NCI-H226 (cell line): ENCODE data around the gene TMEM109.

ENCODE experiments used
- DNase-seq: peaks from one replicate; pipeline ENCODE4 v3.0.0-alpha.2; 2015

Gene TMEM109

GRCh38 chr11:60927600-60927999, 13.6 kb downstream of the TMEM109 start:
- DNase-seq: no peak

- DNase-seq: no peak
Observed at GRCh38 chr11:60928563-60929001, 14.6 kb downstream of the TMEM109 start.

DNA sequence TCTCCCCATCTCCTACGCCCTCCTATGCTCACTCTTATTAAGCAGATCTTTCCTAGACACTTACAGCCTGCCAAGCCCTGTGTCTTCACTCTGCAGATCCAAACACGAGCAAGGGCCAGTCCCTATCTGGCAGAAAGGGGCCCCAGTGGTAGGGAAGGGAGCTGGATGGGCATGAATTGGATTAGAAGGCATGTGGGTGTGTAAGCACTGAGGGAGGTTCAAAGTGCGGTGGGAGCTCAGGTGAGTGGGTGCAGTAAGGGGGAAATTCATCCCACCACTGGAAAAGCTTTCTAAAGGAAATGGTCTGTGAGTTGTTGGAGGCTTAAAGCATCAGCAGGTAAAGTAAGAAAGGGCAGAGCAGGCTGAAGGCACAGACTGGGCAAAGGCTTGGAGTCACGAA, 15.8 kb downstream of the TMEM109 start:
- DNase-seq: no peak

DNA sequence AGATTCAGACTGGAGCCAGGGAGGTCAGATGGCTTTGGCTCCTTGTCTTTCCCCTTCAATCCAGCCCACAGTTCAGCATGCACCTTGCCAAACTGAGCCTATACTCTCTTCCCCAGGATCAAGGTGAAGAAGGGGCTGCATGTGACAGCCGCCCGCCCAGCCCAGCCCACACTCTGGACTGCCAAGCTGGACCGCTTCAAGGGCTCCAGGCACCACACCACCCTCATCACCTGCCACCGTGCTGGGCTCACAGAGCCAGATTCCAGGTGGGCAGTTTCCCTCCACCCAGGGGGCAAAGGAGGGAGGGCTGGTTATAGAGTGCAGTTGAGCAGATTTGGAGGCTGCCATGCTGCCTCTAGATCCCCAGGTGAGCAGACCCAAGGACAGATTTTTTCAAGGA, 16.4 kb downstream of the TMEM109 start:
- DNase-seq: no peak

DNA sequence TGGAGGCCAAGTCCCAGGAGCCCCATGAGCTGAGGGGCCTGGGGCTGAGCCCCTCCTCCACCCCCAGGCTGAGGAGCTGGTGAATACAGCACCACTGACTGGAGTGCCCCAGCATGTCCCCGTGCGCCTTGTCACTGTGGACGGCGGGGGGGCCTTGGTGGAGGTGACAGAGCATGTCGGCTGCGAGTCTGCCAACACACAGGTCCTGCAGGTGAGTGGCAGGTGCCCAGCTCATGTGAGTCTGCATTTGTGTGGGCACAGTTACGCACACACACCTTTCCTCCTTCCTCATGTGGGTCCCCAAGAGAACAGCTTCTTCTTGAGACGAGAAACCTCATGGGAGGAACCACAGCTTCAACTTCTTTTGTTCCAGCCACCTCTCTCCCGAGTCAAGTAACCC, 18.0 kb downstream of the TMEM109 start:
- DNase-seq: no peak

DNA sequence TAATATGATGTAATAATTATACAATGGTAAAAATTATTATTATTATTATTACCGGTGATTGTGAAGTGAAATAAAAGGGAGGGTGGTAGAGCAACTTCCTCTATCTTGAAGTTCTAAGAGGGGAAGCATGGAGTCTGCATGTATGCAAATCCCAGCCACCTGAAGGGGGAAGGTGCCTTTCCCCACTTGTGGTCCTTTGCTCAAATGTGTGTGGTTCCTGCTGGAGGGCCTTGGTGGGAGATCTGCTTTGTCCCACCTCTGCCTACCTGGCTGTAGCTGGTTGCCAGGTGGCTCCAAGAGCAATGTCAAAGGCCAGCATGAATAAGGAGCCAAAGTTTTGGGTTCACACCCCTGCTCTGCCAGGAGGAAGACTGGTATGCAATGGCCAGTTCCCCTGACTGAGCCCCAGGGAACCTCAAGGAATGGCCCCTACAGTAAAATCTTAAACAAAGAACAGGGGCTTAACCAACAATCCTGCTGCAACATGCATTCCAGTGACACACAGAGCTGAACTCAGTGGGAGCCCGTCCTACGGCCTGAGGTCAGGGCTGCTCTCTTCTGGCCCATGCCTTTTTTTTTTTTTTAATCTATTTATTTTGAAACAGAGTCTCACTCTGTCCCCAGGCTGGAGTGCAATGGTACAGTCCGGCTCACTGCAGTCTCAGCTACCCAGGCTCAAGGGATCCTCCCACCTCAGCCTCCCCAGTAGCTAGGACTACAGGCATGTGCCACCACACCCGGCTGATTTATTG, 18.8 kb downstream of the TMEM109 start:
- no peak for DNase-seq

DNA sequence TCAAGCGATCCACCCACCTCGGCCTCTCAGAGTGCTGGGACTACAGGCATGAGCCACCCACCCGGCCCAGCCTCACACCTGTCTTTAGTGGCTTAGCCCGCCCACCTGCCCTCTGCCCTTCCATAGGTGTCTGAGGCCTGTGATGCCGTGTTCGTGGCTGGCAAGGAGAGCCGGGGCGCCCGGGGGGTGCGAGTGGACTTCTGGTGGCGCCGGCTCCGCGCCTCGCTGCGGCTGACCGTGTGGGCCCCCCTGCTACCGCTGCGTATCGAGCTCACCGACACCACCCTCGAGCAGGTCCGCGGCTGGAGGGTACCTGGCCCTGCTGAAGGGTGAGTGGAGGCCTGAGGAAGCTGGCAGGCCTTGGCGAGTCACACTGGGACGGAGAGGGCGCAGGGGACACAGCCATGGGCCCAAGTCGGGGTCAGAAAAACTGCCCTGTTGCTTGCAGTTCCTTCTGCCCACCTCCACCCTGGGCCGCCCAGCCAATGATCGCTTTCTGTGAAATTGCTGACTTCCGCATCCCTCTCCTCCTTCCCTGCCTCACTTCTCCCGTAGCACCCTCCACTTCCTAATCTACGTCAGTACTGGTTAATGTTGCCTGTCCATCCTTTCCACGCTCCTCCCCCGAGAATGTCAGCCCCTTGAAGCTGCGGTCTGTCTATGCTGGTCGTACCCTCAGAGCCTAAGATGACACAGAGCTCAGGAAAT, 19.6 kb downstream of the TMEM109 start:
- no peak for DNase-seq

- DNase-seq: no peak
Observed at GRCh38 chr11:60934124-60934789, 20.3 kb downstream of the TMEM109 start.

DNA sequence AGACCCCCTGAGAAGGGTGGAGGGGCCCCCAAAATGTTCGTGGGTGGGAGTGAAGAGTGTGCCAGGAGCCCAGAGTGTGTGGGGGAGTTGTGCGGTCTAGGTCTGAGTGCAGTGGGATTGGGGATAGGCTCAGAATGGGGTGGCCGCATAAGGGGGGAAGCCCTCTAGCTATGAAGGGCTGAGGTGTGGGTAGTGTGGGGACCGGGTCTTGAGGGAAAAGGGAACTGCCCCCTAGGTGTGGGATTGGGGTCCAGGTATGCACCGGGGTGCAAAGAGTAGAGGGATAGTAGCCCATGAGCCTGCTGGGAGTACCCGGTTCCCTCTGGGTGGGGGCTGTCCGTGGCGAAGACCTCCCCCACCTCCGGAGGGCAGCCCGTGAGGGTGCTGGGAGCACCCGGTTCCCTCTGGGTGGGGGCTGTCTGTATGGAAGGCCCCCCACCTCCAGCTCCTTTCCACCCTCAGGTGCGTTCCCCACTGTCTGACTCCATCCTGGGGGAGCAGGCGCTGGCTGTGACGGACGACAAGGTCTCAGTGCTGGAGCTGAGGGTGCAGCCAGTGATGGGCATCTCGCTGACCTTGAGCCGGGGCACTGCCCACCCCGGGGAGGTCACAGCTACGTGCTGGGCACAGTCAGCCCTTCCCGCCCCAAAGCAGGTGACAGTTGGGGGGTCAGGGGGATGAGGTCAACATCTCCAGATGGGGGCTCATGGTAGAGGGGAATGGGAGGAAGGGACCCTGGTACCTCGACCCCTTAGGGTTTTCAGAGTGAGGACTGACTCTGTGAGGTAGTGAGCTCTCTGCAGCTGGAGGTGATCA, 21.0 kb downstream of the TMEM109 start:
- no peak for DNase-seq

- no peak for DNase-seq
Observed at GRCh38 chr11:60935676-60936442, 21.9 kb downstream of the TMEM109 start.

DNA sequence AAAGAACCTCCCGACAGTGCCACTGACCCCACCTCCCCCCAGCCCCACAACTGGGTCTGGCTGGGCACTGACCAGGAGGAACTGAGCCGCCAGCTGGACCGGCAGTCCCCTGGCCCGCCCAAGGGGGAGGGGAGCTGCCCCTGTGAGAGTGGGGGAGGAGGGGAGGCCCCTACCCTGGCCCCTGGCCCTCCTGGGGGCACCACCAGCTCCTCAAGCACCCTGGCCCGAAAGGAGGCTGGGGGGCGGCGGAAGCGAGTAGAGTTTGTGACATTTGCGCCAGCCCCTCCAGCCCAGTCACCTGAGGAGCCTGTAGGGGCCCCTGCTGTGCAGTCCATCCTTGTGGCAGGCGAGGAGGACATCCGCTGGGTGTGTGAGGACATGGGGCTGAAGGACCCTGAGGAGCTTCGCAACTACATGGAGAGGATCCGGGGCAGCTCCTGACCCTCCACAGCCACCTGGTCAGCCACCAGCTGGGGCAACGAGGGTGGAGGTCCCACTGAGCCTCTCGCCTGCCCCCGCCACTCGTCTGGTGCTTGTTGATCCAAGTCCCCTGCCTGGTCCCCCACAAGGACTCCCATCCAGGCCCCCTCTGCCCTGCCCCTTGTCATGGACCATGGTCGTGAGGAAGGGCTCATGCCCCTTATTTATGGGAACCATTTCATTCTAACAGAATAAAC, 22.6 kb downstream of the TMEM109 start:
- no peak for DNase-seq

DNA sequence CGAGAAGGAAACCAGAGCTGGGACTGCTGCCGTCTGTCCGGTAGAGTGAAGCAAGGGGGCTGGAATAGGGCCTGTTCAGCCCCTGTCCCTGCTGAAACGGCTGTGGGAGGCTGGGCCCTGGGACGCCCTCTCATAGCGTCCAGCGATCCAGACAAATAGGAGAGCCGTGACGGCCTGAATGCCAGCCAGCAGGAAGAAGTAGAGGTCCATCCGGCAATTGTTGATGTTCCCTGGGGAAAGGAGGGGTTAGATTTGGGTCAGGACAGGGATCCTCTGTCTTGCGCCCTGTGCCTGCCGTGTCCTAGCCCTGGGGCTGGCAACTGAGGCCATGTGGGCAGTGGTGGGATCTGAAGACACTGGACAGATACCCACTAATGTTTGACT, 23.2 kb downstream of the TMEM109 start:
- DNase-seq: no peak

GRCh38 chr11:60937811-60938210, 23.9 kb downstream of the TMEM109 start:
- no peak for DNase-seq

DNA sequence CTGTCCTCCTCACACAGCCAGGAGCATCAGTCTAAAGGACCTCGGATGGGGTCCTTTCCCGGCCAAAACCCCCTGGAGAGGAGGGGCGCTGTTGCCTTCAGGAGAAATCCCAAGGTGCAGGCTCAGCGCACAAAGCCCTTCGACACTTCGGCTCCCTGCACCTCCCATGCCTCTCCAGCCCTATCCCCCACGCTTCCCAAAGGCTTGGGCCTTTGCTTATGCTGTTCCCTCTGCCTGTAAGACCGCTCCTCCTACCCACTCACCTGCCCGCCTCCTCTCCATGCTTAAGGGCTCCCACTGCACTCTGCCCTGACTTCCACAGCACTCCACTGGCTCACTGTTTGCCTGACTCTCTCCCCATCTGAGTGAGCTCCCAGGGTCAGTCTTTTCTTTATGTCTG, 24.5 kb downstream of the TMEM109 start:
- no peak for DNase-seq

DNA sequence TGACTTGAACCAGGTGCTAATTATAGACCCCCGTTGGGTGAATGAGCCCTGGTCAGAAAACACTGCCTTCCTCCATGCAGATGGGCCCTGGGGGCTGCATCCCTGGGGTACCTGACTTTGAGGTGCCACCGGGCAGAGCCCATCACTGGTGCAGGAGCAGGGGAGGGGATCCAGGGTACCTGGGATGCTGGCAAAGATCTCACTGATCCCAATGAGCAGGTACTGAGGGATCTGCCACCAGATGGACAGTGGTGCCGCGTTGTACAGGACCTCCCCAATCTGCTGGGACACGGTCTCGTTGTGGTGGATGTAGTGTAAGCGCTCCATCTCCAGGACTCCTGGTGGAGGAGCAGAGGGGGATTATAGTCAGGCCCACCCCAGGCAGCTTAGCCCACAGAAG, 25.3 kb downstream of the TMEM109 start:
- no peak for DNase-seq

- no peak for DNase-seq
Observed at GRCh38 chr11:60939855-60940254, 25.9 kb downstream of the TMEM109 start.

GRCh38 chr11:60941371-60942119, 27.6 kb downstream of the TMEM109 start:
- DNase-seq: no peak

DNA sequence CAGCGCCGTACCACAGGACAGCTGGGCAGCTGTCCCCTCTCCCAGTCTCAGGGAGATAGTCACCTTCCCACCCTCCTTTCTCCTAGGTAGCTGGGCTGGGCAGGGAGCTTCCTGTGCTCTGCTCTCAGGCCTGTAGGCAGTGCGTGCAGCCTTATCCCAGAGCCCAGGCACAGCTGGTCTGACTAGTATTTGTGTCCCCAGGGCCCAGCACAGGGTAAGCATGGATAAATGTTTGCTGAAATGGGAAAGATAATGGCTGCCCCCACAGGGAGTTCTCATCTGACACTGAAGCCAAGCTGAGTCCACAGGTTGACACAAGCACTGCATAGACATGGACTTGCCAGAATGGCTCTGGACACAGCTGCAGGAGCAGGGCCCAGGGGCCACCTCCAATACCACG, 28.3 kb downstream of the TMEM109 start:
- no peak for DNase-seq

GRCh38 chr11:60942970-60943565, 29.1 kb downstream of the TMEM109 start:
- no peak for DNase-seq

- DNase-seq: no peak
Observed at GRCh38 chr11:60944490-60945294, 30.7 kb downstream of the TMEM109 start.
